SK-N-SH (cell line): ENCODE measurements around the gene FOXP1.

Source experiments
- CHD2 ChIP-seq: fragments of 150-350 bp; IDR thresholded peaks from 2 replicates; pipeline ENCODE4 v1.6.1; 2018; ENCODE audit warnings: low read length; ENCODE audit not compliant: partially characterized antibody
- ELF1 ChIP-seq: IDR thresholded peaks from 2 replicates; pipeline ENCODE4 v1.4.0; 2012
- POLR2AphosphoS5 ChIP-seq: IDR thresholded peaks from 2 replicates; pipeline ENCODE4 v1.6.1; 2012; ENCODE audit warnings: low read depth, low read length
- ZBTB33 ChIP-seq: IDR thresholded peaks from 2 replicates; pipeline ENCODE4 v1.4.0; 2012; ENCODE audit warnings: low read depth, borderline replicate concordance

- TF ChIP-seq ZBTB33 = no peak
- no peak for TF ChIP-seq ELF1
- TF ChIP-seq CHD2 = no peak
- TF ChIP-seq POLR2AphosphoS5 = no peak
These were observed 564.7 kb downstream of the FOXP1 start for GRCh38 chr3:71018799-71019198.
